Stimulated activated CD8-positive, alpha-beta memory T cell treated with anti-CD3 and anti-CD28 coated beads, Interleukin-12 subunit alpha, Interleukin-12 subunit beta, amount 100 ng/mL, for 24 hours (primary cell): ENCODE measurements around the gene FRMD5.
A peak's percentile ranks its signal among the peaks of the same experiment; 100 is the strongest.

Source experiments
- DNase-seq: peaks from one replicate; pipeline ENCODE4 v3.0.0-alpha.2; 2020; ENCODE audit errors: extremely low read depth

The FRMD5 gene

DNA sequence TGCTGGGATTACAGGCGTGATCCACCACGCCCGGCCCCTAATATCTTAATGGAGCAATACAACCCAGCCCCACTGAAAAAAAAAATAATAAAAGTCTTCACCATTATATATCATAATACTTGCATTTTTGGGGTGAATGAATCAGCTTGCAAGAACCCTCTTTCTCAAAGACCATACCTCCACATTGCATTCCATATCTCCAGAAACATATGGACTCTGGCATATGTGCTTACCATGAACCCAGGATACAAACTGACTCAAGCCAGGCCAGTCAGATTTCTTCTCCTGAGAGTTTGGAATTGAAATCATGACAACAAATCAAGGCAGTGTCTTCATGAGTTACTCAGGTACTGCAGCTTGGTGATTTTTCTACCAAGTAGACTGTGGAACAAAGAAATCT is 101.2 kb downstream of the FRMD5 start:
- DNase-seq: no peak

DNA sequence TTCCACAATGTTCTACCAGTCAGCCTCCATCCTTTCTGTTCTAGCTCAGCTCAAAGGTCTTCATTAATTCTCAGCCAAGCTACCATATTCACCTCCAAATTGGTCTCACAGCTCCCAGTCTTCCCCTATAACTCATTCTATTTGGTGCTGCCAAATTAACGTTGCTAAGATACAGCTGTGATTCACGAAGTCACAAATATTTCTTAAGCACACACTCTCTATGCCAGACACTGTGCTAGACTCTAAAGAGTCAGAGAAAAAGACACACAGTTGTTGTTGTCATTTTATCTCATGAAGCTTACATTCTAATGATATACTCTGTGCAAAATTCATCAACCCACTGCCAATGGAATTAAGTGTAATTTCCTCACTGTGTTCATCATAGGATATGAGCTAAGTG is 102.8 kb downstream of the FRMD5 start:
- no peak for DNase-seq

DNA sequence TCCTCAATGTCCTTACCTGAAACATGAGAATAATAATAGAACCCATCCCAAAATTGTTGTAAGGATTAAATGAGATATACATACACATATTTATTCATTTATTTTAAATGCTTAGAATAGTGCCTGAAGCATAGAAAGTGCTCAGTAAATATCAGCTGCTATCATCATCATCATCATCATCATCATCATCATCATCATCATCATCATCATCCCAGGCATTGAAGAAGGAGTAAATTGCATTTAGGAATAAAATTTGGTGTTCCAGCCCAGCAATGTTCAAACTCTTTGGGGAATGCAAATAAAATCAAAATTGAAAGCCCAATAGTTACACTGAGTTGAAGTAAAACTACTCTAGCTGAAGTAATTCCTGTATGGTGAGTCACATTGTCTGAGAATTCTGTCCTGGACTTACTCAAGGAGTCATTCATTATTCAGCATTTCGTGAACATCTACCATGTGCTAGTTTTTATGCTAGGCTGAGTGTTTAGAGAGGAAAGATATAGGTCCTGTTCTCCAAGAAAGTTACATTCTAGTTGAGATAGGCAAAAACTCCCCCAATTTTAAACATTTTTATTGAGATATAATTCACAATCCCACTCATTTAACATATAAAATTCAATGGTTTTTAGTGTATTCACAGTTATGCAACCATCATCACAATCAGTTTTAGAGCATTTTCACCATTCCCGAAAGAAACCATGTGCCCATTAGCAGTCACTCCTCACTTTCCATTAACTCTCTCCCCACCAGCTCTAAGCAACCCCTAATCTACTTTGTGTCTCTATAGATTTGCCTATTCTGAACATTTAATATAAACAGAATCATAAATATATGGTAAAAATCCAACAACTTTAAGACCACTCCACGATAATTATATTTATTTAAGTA is 107.2 kb downstream of the FRMD5 start:
- DNase-seq: no peak

DNA sequence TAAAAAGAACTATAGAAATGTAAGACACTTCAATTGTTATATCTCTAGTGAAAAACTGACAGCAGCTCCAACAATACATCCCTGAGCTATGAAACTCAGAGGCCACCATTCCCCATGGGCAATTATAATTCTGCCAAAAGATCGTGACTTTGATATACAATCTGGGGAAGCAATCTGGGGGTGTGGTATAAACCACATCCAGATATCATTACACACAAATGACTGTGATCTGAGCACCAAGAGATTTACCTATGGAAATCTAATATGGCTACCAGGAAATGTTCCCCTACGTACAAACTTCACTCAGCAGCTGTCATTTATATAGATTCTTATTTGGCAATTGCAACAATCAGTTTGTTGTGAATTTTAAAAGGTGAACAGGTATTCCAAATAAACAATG is 110.3 kb downstream of the FRMD5 start:
- no peak for DNase-seq

DNA sequence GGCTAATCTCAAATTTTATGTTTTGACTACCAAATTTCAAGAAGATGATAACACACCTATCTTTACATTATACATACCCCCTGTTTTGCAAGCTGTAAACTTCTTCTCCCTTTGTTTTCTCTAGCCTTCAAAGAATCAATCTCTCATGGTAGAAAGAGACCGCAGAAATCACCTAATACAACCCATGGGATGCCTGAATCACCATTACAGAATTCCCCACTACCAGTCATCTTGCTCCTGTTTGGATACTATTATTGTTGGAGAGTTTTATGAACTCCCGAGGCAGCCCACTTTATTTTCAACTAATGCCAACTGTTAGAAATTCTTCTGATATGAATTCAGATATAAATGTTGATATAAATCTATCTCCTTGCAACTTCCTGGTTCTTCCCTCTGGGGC is 110.9 kb downstream of the FRMD5 start:
- DNase-seq: no peak

DNA sequence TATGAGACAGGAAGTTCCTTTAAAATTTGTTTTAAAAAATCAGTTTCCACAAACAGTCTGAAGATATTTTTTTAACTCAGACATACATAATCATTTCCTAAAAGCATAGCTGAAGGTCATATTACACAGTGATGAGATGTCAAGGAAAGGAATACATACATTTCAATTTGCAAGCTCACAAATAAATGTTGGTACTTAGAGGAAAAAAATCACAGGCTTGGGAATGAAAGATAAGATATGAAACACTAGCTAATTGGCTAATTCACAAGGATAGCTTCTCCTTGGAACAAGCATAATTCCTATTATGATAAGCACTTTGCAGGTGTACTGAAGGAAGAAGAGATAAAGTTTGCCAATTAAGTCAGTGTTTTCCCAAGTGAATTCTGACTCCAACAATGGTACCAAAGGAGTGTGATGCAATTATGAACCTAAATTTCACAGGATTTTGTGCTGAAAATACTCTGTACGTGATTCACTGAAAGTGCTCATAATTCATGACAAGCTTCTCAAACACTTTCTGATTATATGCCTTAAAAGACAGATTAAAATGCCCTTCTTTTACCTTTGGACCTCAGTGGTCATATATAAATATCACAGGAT is 112.4 kb downstream of the FRMD5 start:
- no peak for DNase-seq

DNA sequence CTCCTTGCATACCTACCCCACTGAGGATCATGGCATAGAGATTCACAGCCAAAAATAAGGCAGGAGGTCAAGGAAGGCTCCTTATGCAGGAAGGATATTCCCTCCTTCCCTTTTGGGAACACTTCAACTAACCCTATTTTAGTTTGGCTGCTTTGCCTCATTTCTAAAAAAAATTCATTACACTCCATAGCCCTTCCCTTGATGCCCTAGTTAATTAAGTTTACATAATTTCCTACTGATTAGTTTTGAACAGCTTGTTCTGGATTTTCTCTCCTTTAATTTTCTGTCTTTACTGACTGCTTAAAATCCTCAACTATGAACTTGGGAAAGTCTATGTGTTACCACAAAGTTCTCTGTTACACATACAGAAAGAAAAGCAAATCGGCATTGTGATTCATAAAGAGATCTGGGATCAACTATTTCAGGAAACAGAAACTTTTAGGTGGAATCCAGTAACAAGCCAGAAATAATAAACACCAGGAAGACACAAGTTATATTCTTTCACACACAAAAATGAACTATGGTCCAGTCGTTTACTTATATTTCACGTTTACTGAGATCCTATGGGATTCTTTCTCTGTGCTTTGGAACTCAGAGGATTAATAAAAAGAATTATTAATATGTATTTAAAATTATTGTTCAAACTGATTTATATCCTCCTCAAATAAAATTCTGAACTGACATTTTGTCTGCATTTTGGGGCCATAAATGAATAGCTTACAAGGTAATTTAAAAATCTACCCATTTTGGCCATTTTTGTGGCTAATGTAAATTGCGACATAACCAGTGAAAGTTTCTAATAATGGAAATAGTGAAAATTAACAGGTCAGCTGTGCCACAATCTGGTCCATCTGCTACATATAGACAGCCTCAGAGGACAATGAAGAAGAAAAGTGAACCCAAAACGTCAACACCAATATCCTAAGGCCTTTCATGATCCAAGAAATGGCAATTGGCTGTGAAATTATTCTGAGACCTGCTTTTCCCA is 113.8 kb downstream of the FRMD5 start:
- no peak for DNase-seq

DNA sequence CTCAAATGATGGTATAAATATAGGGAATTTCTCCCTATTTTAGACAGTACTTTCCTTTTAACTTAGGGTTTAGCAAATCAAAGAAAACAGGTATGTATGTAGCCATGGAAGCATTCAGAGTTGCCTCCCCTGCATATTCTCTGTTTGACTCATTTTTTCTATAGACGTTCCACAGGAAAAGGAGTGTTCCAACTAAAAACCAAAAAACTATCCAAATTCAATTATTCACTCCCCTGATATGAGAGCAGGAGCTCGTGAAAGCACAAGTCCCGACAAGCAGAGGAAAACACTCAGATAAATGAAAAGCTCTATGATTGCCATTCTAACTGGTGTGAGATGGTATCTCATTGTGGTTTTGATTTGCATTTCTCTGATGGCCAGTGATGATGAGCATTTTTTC is 119.5 kb downstream of the FRMD5 start:
- no peak for DNase-seq

- no peak for DNase-seq
Observed at GRCh38 chr15:44069489-44069888, 125.6 kb downstream of the FRMD5 start.

DNA sequence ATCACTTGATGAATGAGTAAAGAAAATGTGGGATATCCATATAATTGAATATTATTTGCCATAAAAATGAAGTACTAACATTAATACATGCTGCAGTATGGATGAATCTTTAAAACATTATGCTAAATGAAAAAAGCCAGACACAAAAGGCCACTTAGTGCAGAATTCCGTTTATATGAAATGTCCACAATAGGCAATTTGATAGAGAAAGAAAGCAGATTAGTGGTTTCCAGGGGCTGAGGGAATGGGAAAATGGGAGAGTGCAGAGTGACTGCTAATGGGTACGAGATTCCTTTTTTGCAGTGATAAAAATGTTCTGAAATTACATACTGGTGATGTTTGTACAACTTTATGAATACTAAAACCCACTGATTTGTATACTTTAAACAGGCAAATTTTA is 126.7 kb downstream of the FRMD5 start:
- DNase-seq: no peak

GRCh38 chr15:44066211-44066827 is 128.8 kb downstream of the FRMD5 start:
- peak; percentile 12 for DNase-seq

- no peak for DNase-seq
Observed at GRCh38 chr15:44064706-44065105, 130.4 kb downstream of the FRMD5 start.

DNA sequence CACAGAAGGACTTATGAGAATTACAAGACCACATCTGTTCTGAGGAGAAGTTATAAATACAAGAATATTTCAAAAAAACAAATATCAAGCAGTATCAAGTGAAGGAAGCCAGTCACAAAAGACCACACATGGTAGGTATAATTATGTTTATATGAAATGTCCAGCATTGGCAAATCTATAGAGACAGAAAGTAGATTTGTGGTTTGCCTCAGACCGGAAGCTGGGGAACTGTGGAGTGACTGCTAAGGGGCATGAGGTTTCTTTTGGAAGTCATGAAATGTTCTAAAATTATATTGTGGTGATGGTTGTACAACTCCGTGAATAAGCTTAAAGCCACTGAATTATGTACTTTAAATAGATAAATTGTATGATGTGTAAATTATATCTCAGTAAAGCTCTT is 136.9 kb downstream of the FRMD5 start:
- no peak for DNase-seq

DNA sequence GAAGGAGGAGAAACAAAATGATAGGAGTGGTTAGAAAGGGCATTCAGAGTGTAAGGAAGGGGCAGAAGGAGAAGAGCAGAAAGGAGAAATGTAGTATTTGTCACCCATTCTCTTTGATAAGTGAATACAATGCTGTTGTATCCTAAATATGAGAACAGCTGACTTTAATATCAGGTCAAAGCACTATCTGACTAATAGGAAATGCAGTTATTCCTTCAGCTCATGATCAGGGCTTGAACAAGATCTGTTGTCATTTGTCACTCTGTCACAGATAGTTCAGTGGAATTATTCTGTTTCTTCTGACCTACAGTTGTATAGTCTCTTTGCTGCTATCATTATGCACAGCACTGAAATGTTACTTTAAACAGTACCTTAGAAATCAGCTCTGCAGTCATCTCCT is 149.4 kb downstream of the FRMD5 start:
- DNase-seq: no peak

DNA sequence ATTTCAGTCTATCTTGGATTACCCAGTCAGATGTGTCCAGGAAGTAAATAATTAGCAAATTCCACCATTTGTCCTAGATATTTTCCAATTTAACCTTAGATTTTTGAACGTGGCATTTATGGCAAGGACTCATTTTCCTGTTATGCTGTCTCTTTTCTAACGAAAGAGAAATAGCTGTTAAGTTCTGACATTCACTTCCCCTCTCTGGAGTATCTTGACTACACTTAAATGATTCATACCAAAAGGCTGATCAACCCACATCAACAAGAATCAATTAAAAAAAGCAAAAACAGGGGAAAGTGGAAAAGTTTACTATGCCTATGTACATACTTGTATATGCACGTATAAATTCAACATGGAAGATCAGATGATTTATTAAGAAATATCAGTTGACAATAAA is 149.9 kb downstream of the FRMD5 start:
- DNase-seq: no peak

DNA sequence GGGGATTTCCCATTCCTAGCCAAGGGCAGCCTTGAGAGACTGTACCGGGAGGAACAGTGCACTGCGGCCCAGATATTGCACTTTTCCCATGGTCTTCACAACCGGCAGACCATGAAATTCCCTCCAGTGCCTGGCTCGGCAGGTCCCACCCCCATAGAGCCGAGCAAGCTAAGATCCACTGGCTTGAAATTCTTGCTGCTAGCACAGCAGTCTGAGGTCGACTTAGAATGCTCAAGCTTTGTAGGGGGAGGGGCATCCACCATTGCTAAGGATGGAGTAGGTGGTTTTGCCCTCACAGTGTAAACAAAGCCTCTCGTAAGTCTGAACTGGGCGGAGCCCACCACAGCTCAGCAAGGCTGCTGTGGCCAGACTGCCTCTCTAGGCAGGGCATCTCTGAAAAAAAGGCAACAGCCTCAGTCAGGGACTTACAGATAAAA is 156.3 kb downstream of the FRMD5 start:
- no peak for DNase-seq

DNA sequence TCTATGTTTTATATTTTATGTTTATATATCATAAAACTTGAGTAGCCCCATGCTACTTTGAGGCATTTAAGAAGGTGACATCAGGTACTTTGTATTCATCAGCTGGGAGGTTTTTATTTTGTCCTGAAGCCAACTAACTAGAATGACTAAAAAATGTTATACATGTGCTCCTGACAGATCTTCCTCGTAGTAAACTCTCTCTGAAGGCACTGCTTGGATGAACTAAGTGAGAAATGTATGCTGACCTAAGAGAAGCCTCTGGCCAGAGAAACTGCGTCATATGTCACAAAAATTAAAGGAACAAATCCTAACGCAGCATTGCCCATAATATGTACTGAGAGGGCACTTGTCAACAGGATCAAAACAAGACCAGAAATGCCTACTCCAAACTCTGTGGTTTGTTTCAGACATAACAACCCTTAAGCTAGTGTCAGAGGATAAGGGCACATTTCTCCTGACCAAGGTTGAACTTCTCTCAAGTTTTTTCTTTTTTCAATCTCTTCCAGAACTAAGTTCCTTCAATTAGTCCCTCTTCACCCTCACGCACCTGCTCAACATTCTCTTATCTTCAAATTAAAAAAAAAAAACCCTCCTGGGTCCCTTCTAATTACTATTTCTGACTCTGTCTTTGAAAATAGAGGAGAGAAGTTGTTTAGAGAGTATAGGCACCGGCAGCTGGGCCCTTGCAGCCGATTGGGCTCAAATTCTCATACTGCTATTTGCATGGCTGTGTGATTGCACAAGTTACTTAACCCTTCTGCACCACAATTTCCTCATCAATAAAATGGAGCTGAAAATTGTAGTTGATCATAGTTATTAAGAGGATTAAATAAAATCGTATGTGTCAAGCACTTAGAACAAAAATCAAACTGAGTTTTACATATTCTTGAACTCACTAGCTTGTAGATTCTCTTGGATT is 159.0 kb downstream of the FRMD5 start:
- no peak for DNase-seq

GRCh38 chr15:44034933-44035624 is 160.0 kb downstream of the FRMD5 start:
- no peak for DNase-seq

DNA sequence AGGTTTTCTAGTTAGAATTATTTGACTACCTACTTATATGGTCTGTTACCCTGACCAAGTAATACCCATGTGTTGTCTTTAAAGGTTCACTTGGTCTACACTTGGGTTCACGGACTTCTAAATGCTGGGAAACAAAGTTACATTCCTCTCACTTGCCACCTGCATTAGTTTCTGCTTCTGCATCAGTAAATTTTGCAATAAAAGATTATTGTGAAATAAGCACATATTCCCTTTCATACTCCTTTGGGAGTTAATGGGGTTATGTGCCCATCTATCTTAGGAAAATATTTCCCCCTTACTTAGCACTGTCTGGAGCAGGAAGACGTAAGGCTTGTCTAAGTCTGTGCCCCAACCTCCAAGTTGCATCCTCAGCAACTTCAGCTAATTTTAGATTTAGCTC is 160.7 kb downstream of the FRMD5 start:
- no peak for DNase-seq

DNA sequence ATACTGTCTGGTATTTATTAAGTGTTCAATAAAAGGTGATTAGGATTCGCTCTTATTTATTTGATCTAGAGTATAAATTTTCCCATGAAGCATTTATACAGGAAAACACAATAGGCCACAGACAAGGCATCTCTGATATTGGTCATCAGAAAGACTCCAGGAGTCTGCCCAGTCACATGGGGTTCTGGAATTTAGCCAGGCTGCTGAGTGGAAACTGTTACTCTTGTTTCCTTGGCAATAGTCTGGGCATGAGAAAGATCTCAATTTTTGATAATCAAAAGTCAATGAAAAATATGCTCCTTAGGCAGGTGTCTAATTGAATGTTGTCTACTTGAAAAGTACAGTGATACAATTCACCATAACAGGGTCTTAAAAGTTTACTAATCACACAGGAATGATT is 161.2 kb downstream of the FRMD5 start:
- DNase-seq: no peak
